HG02642 (cell line): ENCODE results near the gene TCFL5.

Experiments used
- ATAC-seq: cut with Tn5 transposase; IDR thresholded peaks from one replicate; pipeline ENCODE4 v1.9.1; 2021; ENCODE audit warnings: mild to moderate bottlenecking; ENCODE audit not compliant: unreplicated experiment, poor library complexity

The TCFL5 gene

GRCh38 chr20:62897666-62898065 lies 36.0 kb upstream of the TCFL5 start:
- ATAC-seq = no peak

GRCh38 chr20:62896526-62896925 lies 34.9 kb upstream of the TCFL5 start:
- ATAC-seq = no peak

DNA sequence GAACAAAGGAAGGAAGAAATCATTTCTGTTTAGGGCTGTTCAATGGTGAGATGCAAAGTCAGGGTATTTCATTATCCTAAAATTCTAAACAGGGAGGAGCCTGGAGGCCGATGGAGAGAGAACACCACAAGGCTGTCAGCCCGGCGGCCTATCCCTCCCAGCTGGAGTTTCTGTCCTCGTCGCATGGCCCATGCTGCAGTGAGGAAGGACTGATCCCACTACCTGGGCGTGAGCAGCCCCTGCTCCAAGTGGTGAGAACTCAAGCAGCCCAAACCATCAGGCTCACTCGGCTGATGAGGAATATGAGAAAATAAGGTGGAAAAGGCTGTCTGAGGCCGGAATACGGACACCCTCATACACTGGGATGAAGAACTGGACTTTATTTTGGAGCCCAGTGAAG lies 33.9 kb upstream of the TCFL5 start:
- no peak for ATAC-seq

- ATAC-seq = no peak
These were observed 32.6 kb upstream of the TCFL5 start for GRCh38 chr20:62894261-62894660.

DNA sequence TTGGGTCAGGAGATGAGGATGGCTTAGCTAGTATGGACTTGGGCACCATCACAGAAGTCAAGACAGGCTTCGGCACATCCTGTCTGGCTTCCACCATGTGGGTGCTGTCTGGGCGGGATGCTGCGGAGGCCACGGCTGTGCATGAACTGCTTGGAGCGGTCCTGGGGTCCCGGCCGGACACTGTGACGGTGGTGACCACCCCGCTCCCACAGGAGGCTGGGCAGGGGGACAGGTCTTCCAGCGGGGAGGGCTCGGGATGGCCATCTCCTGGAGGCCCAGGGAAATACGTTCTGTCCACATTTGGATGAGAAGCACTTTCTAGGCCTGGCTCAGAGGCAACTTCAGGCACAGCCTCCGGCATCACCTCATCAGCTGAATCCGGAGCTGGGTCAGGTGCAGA lies 32.1 kb upstream of the TCFL5 start:
- no peak for ATAC-seq

- no peak for ATAC-seq
These were observed 31.0 kb upstream of the TCFL5 start for GRCh38 chr20:62892348-62893304.

- no peak for ATAC-seq
These were observed 29.5 kb upstream of the TCFL5 start for GRCh38 chr20:62891111-62891510.

GRCh38 chr20:62890444-62890843 lies 28.8 kb upstream of the TCFL5 start:
- ATAC-seq = no peak

DNA sequence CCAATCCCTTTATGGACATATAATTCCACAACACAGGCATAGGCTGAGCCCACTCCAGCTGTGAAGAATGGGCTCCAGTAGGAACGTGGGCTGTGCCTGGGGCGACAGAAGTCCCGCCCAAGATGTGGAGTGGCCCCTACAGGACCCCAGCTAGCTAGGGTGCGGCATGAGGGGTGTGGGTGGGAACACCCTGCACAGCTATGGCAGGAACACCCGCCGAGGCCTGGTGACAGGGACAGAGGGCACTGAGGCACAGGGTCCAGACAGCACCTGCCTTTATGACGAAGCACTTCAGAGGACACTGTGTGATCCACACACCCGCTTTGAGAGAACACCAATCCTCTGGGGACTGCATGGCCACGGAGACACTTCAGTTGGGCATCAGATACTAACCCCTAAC lies 28.2 kb upstream of the TCFL5 start:
- ATAC-seq = no peak

- no peak for ATAC-seq
These were observed 27.8 kb upstream of the TCFL5 start for GRCh38 chr20:62889411-62889810.

DNA sequence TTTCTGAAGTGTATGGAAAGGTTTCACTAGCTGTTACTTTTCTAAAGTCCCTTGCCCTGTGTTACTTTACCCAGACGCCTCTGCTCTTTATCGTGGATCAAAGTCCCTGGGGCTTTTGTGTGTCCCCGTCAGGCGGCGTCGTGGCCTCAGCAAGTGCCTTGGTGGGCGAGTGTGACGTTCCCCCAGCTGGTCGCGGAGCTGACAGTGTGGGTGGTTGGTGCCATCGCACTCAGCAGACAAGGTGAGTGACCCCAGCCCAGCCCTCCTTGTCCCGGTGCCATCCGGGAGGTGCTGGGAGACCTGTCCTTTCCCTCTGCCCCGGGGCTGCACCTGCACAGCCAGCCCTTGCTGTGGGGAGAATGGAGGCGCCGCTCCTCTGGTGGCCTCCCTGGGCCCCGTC lies 27.3 kb upstream of the TCFL5 start:
- no peak for ATAC-seq

DNA sequence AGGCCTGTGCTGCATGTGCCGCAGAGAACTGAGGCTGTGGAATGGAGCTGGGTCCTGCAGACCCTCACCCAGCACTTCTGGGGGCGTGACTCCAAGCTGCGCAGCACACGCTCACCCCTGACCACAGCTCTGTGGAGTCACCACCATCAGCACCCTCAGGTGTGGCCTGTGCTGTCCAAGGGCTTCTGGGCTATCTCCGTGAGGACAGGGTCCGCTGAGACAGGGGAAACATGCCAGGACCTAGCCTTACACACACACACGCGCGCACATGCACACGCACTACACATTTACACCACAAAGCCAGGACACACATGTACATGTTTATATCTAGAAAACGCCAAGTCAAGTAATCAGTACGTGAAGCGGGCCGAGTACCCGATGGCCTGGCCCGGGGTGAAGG lies 26.8 kb upstream of the TCFL5 start:
- no peak for ATAC-seq

- ATAC-seq = no peak
These were observed 26.2 kb upstream of the TCFL5 start for GRCh38 chr20:62887860-62888239.

DNA sequence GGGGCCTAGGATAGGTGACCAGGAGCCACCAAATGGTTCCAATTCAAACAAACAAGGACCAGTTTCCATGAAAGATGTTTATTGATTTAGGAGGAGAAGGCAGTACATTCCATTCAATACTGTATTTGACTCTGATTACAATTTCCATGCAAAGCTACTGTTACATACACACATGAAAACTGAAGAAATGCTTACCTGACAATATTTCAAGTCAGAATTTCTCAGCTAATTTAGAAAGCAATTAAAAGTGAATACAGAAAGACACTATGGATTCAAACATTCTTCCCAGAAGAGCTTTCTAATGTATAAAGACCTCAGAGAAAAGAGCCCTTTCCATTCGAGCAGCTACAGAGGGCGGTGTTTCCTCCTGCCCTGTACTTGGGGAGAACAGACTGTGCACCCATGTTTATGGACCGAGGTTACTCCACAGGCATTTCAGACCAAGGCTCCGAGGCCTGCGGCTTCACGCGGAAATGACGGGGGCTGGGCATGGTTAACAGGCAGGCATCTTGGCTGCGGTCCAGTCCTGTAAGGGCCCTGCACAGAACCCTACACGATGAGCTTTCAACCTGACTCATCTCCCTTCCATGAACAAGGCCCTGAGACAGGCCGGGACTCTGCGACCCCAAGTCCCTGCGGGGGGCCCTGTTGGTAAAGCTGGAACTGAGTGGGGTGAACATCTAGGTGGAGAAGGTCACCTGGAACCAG lies 25.7 kb upstream of the TCFL5 start:
- no peak for ATAC-seq

GRCh38 chr20:62886709-62887058 lies 25.1 kb upstream of the TCFL5 start:
- ATAC-seq = no peak

- ATAC-seq = no peak
These were observed 24.5 kb upstream of the TCFL5 start for GRCh38 chr20:62885896-62886708.

DNA sequence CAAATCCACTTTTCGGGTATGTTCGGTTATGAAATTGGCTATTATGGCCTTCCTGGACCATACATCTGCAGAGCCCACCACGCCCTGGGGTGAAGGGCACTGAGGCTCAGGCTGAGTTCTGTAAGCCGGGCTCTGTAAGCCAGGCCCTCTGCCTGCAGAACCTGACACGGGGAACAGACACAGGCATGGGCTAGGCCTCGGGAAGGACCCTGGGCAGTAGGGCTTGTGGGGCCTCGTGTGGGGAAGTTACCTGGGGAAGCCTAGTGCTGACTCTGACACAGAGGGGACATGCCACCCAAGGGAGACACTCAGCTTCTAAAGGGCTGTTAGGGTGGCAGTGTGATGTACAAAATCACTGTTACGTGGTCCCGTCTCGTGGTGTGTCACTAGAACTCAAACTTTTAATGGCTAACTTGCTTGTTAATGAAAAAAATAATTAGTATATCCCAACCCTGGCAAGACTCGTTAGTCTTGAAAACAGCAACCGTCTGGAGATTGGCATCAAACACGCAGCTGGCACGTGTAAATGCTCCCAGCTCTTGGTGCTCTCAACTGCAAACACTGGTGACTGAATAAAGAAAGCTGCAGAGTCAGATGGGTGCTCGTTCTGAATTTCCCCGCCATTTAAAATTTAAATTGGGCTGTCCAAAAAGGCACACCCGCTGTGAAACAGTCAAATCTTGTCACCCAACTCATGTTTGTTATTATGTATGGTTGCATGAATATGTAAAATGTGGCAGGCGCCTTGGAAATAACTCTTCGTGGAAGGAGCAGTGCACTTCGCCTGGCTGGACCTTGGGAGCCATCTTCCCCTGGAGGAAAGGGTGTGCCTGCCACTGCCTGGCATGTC lies 23.6 kb upstream of the TCFL5 start:
- ATAC-seq = no peak

DNA sequence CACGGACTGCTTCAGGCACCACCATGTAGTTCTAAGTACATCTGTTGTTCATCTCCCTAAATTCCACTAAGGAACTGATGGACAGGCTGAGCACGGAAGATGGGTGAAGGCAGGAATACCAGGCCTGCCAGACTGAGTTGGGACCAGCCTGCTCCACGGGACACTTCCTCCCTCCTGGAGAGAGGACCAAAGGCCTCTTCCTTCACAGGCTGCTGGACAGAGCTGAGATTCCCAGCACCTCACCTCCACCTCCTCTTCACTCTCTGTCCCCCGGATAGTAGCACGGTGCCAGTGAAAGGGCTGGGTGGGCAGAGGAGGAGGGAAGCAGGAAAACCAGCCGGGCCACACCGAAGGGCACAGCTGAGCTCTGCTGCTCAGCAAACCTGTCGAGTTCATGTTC lies 22.9 kb upstream of the TCFL5 start:
- no peak for ATAC-seq

DNA sequence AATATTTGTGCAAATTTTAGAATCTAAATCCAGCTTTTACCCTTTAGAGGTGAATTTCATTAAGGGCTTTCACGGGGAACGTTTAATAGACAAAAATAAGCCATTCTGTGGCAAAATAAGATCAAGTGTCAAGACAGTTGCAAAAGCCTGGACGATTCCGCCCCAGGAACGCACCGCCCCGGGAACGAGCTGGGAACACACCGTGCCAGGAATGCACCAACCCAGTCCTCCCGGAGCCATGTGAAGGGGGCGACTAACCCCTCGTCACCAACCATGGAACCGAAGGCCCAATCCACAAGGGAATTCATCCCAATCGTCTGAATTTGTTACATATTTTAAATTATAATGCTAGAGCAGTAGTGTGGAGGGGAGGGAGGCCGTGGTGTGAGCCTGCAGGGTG lies 20.8 kb upstream of the TCFL5 start:
- no peak for ATAC-seq
